ENCODE results near the gene NDN.
A peak's percentile ranks its signal among the peaks of the same experiment; 100 is the strongest.

The NDN gene

GRCh38 chr15:23687143-23687470, at the start of gene NDN:
NDN (minus strand) TSS chr15:23687305; CDS start chr15:23687217, 88 bp downstream.
- no peak for DNase-seq

GRCh38 chr15:23736033-23736673, 49.0 kb upstream of the NDN start:
- DNase-seq, result no peak

- no peak for DNase-seq
These were observed 47.8 kb upstream of the NDN start for GRCh38 chr15:23734862-23735261.

GRCh38 chr15:23713874-23714656, 27.0 kb upstream of the NDN start:
- DNase-seq, result peak; percentile 27

GRCh38 chr15:23708332-23708731, 21.2 kb upstream of the NDN start:
- DNase-seq, result no peak

- no peak for DNase-seq
These were observed 8.2 kb upstream of the NDN start for GRCh38 chr15:23695282-23695681.

- DNase-seq, result no peak
These were observed 7.5 kb upstream of the NDN start for GRCh38 chr15:23694592-23694991.

- DNase-seq, result no peak
These were observed 3.3 kb upstream of the NDN start for GRCh38 chr15:23690450-23690852.

GRCh38 chr15:23690015-23690414, 2.9 kb upstream of the NDN start:
- DNase-seq, result no peak

- no peak for DNase-seq
These were observed 501 bp downstream of the NDN start for GRCh38 chr15:23686466-23687142.

GRCh38 chr15:23671481-23671880, 15.6 kb downstream of the NDN start:
- no peak for DNase-seq

- peak; percentile 14 for DNase-seq
These were observed 16.1 kb downstream of the NDN start for GRCh38 chr15:23670970-23671369.

GRCh38 chr15:23663232-23663631, 23.9 kb downstream of the NDN start:
- DNase-seq, result no peak

- peak; percentile 22 for DNase-seq
These were observed 38.1 kb downstream of the NDN start for GRCh38 chr15:23648920-23649515.

GRCh38 chr15:23647421-23648370, 39.4 kb downstream of the NDN start, which contains the start of gene MAGEL2:
MAGEL2 (minus strand) TSS chr15:23647867; CDS start chr15:23647742, 125 bp downstream.
- DNase-seq, result no peak

- no peak for DNase-seq
These were observed 40.2 kb downstream of the NDN start for GRCh38 chr15:23647001-23647295.

GRCh38 chr15:23646165-23647000, 40.7 kb downstream of the NDN start:
- DNase-seq, result no peak

- DNase-seq, result peak; percentile 18
These were observed 41.5 kb downstream of the NDN start for GRCh38 chr15:23645371-23646164.

- no peak for DNase-seq
These were observed 42.3 kb downstream of the NDN start for GRCh38 chr15:23644829-23645228.

- DNase-seq, result peak; percentile 34
These were observed 44.6 kb downstream of the NDN start for GRCh38 chr15:23642413-23643044.
